ENCODE results near the gene MRC1. TPM values are rescaled to one million over a fixed set of nuclear protein-coding genes. Genes with fewer than 3 reads are reported as not detected.

The MRC1 gene
- total and polyA plus RNA-seq, 9 of the 15 experiments (the other 6 are each of a cell fraction or from before 2014, with no cell fraction given) = 0.01 to 0.20 (median 0.03) TPM; not detected in 5

DNA sequence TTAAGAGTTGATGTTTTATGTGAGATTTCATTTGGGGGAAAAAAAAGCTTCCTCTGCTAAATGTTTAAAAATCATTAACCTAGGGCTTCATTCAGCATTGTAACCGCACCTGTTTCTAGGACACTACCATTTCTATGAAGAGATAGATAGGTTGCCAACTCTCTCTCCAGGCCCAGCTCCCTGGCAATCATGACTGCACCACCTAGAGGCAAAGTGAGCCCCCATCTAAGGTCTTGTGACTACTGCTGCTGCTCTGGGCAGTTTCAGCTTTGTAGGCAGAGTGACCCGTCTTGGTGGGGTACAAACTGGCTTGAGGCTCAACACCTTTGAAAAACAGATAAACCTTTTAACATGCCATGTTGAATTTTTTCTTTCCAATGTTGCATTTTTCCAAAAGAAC is 27.3 kb upstream of the MRC1 start:
- H3K4me3 ChIP-seq = no peak overlapping the region
- no peaks in the 10 kb centered on the region for H3K9me3 ChIP-seq (replicated peaks; ENCODE audit: control insufficient read depth, insufficient read depth, low read depth, low read length)
- no peak for TF ChIP-seq ZNF449 (CRISPR knock-in tag; IDR thresholded peaks at IDR 0.05)
- TF ChIP-seq, protein P1, sequence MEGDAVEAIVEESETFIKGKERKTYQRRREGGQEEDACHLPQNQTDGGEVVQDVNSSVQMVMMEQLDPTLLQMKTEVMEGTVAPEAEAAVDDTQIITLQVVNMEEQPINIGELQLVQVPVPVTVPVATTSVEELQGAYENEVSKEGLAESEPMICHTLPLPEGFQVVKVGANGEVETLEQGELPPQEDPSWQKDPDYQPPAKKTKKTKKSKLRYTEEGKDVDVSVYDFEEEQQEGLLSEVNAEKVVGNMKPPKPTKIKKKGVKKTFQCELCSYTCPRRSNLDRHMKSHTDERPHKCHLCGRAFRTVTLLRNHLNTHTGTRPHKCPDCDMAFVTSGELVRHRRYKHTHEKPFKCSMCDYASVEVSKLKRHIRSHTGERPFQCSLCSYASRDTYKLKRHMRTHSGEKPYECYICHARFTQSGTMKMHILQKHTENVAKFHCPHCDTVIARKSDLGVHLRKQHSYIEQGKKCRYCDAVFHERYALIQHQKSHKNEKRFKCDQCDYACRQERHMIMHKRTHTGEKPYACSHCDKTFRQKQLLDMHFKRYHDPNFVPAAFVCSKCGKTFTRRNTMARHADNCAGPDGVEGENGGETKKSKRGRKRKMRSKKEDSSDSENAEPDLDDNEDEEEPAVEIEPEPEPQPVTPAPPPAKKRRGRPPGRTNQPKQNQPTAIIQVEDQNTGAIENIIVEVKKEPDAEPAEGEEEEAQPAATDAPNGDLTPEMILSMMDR (IDR thresholded peaks at IDR 0.05 in 2 of 3, conservative IDR thresholded peaks at IDR 0.05 in 1 of 3; ENCODE audit: insufficient read depth in 2 of 3, low read depth in 1 of 3, low read length in 3 of 3) = peak in 2 of 3 experiments; percentile 20 to 24; a peak in 1 of 6 replicates
- no peak overlapping the region for H3K9ac ChIP-seq (ENCODE audit: insufficient read depth in 1 of 2, low read depth in 2 of 2, low read length in 2 of 2)
- no peak overlapping the region for H3K4me2 ChIP-seq (ENCODE audit: insufficient read depth, low read length)
- in situ Hi-C loops (cut with MboI) = no loop called here
- H2AFZ ChIP-seq (ENCODE audit: low read depth, low read length) = no peak overlapping the region
- H3K27ac ChIP-seq (ENCODE audit: extremely low read depth, low read depth, low read length) = no peak overlapping the region
- ATAC-seq (peak; percentile 49; the same call in 2 of the 3 replicates), DNase-seq (ENCODE audit: extremely low read depth in 1 of 4, low spot score in 3 of 4) (peak in 1 of 4 experiments; percentile 18), FAIRE-seq (peak; percentile 35)
- peaks cover 12 to 17% of the 10 kb centered on the region in 2 experiments; a peak in 4 of 5 replicates for H3K4me1 ChIP-seq (replicated peaks in 1 of 2; ENCODE audit: control insufficient read depth in 2 of 2, insufficient read depth in 2 of 2, low read length in 2 of 2)
- no peaks in the 10 kb centered on the region for H3K79me2 ChIP-seq (ENCODE audit: control insufficient read depth, insufficient read depth, low read length)
- no peaks in the 10 kb centered on the region for H3K36me3 ChIP-seq (ENCODE audit: control insufficient read depth, insufficient read depth, low read length)
- intact Hi-C loops (cut with micrococcal nuclease) = no loop called here
- H3K27me3 ChIP-seq (ENCODE audit: control insufficient read depth in 2 of 2, insufficient read depth in 2 of 2, low read length in 2 of 2) = no peaks in the 10 kb centered on the region; a peak in 1 of 5 replicates
- 54% methylated on average over 2 of the region's 2 CpGs for WGBS (ENCODE audit: insufficient coverage, low coverage, missing lambda C conversion rate)
- BruUV-seq (replicated peaks) = no TSS peak
- ChIA-PET POLR2A (no interaction called here), CTCF (ENCODE audit: low intra/inter-chr PET ratio) (no interaction called here)
- H3K9me1 ChIP-seq (ENCODE audit: control insufficient read depth, insufficient read depth, low read length) = no peaks in the 10 kb centered on the region
- H4K20me1 ChIP-seq (replicated peaks; ENCODE audit: control insufficient read depth, insufficient read depth, low read length) = no peaks in the 10 kb centered on the region

Data from K562 (cell line).